Activated CD4-positive, CD25-positive, alpha-beta regulatory T cell treated with anti-CD3 and anti-CD28 coated beads, Interleukin-2, amount 50 U/mL, for 16 hours (primary cell): ENCODE results near the gene NAV3.
"Not testable (repeated sequence)": the region's sequence is repeated elsewhere in the genome, so short reads cannot be mapped to it uniquely, and the experiment has no call there.

Experiments used
- DNase-seq: peaks from one replicate; pipeline ENCODE4 v3.0.0-alpha.2; 2020; ENCODE audit warnings: low read depth, low spot score

The NAV3 gene

GRCh38 chr12:78248321-78248720 is 417.6 kb downstream of the NAV3 start:
- no peak for DNase-seq

GRCh38 chr12:78249578-78249977 is 418.9 kb downstream of the NAV3 start:
- DNase-seq: no peak

GRCh38 chr12:78257662-78258061 is 427.0 kb downstream of the NAV3 start:
- DNase-seq: not testable (repeated sequence)

GRCh38 chr12:78260976-78261375 is 430.3 kb downstream of the NAV3 start:
- DNase-seq: no peak

- no peak for DNase-seq
Measured at GRCh38 chr12:78261901-78262300, 431.2 kb downstream of the NAV3 start.
